Heart right ventricle (tissue), 16 donors: ENCODE measurements around the gene ERBB4. TPM values are rescaled to one million over a fixed set of nuclear protein-coding genes. Genes with fewer than 3 reads are reported as not detected.

Experiments used
- ATAC-seq, 8 donors: fragments of 200-7000 bp; cut with Tn5 transposase; one replicate each; pipeline ENCODE4 v1.9.1; 2020; ENCODE audit warnings: mild to moderate bottlenecking in 8 of 8, moderate library complexity in 8 of 8, moderate number of reproducible peaks in 1 of 8
- DNase-seq, 2 donors: peaks; one replicate each; pipeline ENCODE4 v3.0.0-alpha.2; 2020
- H3K27ac ChIP-seq, 10 donors: fragments of 200-600 bp; sonication (generic) in 2 of 10; one replicate each; pipeline versions ENCODE4 v1.5.0 to v1.8.0; 2020 to 2022; ENCODE audit warnings: mild to moderate bottlenecking in 3 of 10
- H3K27me3 ChIP-seq, 7 donors: fragments of 200-600 bp; one replicate each; pipeline ENCODE4 v1.8.0; 2021 to 2022; ENCODE audit warnings: mild to moderate bottlenecking in 2 of 7
- H3K36me3 ChIP-seq, 9 donors: fragments of 200-600 bp; sonication (generic) in 1 of 9; one replicate each; pipeline versions ENCODE4 v1.5.0 to v1.8.0; 2020 to 2022; ENCODE audit warnings: mild to moderate bottlenecking in 2 of 9
- H3K4me1 ChIP-seq, 9 donors: fragments of 200-600 bp; sonication (generic) in 1 of 9; one replicate each; pipeline versions ENCODE4 v1.5.0 to v1.8.0; 2020 to 2022; ENCODE audit warnings: mild to moderate bottlenecking in 4 of 9
- H3K4me3 ChIP-seq, 10 donors: fragments of 200-600 bp; sonication (generic) in 2 of 10; one replicate each; pipeline versions ENCODE4 v1.5.0 to v1.8.0; 2020 to 2022; ENCODE audit warnings: mild to moderate bottlenecking in 7 of 10, moderate library complexity in 2 of 10
- H3K9me3 ChIP-seq, 11 donors: fragments of 200-600 bp in 10 of 11; sonication (generic) in 2 of 11; one replicate each; pipeline versions ENCODE4 v1.5.0 to v1.8.0; 2013 to 2022; ENCODE audit warnings: mild to moderate bottlenecking in 2 of 11, control low read depth in 1 of 11, moderate library complexity in 1 of 11
- CTCF ChIP-seq, 9 donors: fragments of 200-600 bp; sonication (generic) in 2 of 9; IDR thresholded peaks; one replicate each; pipeline versions ENCODE4 v1.5.0 to v1.8.0; 2021 to 2022; ENCODE audit warnings: antibody characterized with exemption in 9 of 9, mild to moderate bottlenecking in 5 of 9, moderate library complexity in 1 of 9
- WGBS, 2 donors: extraction: QIAGEN DNeasy Blood & Tissue Kit; methylation state at CpG; one replicate each; pipeline ENCODE4 v1.1.7; 2013; ENCODE audit warnings: inconsistent platforms in 1 of 2; 5-methylcytosine and 5-hydroxymethylcytosine counted together
- intact Hi-C, 10 donors: fragments of 100-400 bp; cut with DNase I; formaldehyde crosslinking; loops; one replicate each; pipeline versions ENCODE4 v1.11.1 to v1.14.2; 2022
- polyA plus RNA-seq, 2 donors: library from polyadenylated mRNA; stranded (reverse); fragments of 200-250 nt; gene quantifications; one replicate each; pipeline ENCODE4 v1.2.3, GENCODE V29; 2013
- total RNA-seq, 10 donors: library from RNA; stranded (reverse); fragmentation: NEBNext Ultra II Directional in 3 of 10; extraction: Animal tissue kit (Norgen Biotek cat#: 25700) in 3 of 10; gene quantifications; one replicate each; pipeline versions ENCODE4 v1.2.1 to v1.2.4, GENCODE V29; 2021 to 2023
- donor health status: Arrhythmogenic right ventricular cardiomyopathy.
- donor health status: ischemic (EF 13 %, LVEDD 7.1; RV severe dilation, severe dysfunction).
- donor health status: healthy with polysubstance abuse.
- donor health status: DM: no; HTN: yes; CAD: no.
- donor health status: DM: no; HTN: no; CAD: no.
- donor health status: ischemic (EF 25% LVEDD 6.9; RV normal size, moderate dysfunction).
- donor health status: ischemic (EF 25% LVEDD 5.7; RV mildly dilated, moderate dysfunction).
- donor health status: healthy.
- donor health status: DM: yes; HTN: yes; CAD: no.
- donor health status: Ischemic cardiomyopathy.
- donor health status: ischemic (EF 35%, LVEDD 5.7; RV mildly dilated, moderate dysfunction).
- donor health status: nonischemic (EF 11% LVEDD 7.7; RV severe dilation, severe dysfunction).
- donor health status: DM: yes; HTN: yes; CAD: no.
- donor health status: PGD.
- donor health status: ischemic (EF 29% LVEDD 5.4; RV normal size, mild dysfunction).
- donor health status: nonischemic (EF 23%, LVEDD 6.1; RV moderate dilation, normal function).

The ERBB4 gene
- total and polyA plus RNA-seq, 12 donors, result 1.2 to 24.6 (median 16.1) TPM

DNA sequence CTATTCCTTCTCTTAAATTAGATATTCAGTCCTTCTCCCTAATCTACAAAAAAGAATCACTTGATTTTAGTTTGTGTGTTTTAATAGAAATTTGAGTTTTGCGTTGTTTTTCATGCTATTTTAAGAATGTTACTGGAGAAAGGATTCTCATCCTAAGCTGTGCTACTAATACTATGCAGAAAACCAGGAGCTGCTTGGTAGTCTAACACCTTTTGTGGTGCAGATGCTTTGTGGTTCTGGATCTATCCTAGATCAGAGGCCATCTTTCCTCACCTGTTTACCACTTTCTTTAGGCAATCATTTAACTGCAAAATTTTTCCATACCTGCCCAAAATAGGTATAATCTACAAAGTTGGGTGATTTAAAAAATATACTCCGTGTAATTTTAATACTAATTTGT, 1158.6 kb downstream of the ERBB4 start:
- Histone ChIP-seq H3K9me3 (no peaks in the 10 kb centered on the region), H3K27me3 (no peaks in the 10 kb centered on the region), H3K4me1 (no peaks in the 10 kb centered on the region), H3K4me3 (no peak overlapping the region), H3K36me3 (no peaks in the 10 kb centered on the region), H3K27ac (no peak overlapping the region)
- no peak for DNase-seq
- 74 to 82% methylated on average over 2 of the region's 2 CpGs for WGBS, 2 donors
- intact Hi-C loops, result no loop called here
- no peak for TF ChIP-seq CTCF (IDR thresholded peaks at IDR 0.05)
- no peak for ATAC-seq

GRCh38 chr2:211376410-211376809, 1162.2 kb downstream of the ERBB4 start:
- Histone ChIP-seq H3K4me3 (no peak overlapping the region), H3K27ac (no peak overlapping the region)
- no peak for TF ChIP-seq CTCF (IDR thresholded peaks at IDR 0.05)

DNA sequence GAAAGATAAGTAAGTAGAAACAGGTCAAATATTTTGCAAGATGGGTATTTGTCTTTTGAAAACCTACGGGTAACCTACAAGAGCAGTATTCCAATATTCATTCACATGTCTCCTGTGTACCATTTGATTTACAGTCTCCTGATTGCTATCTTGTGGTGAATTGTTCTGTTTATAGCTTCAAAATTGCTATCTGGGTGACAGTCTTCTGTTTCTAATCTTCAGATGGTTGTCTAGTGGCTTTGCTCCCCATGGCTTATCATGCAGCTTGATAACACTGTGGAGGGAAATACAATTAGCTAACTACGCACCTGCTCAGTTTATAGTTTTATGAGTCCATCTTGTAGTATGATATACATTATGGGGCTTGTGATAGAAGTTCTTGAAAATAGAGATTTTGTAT, 1165.4 kb downstream of the ERBB4 start:
- 87 to 88% methylated on average over 2 of the region's 2 CpGs for WGBS, 2 donors
- DNase-seq, result no peak
- Histone ChIP-seq H3K4me3 (no peak overlapping the region), H3K36me3 (no peaks in the 10 kb centered on the region), H3K27me3 (no peaks in the 10 kb centered on the region), H3K9me3 (no peaks in the 10 kb centered on the region), H3K4me1 (no peaks in the 10 kb centered on the region), H3K27ac (no peak overlapping the region)
- intact Hi-C loops, result no loop called here
- ATAC-seq, result no peak
- TF ChIP-seq CTCF (IDR thresholded peaks at IDR 0.05), result no peak

More at GRCh38 chr2:211376410-211376809, 1162.2 kb downstream of the ERBB4 start:
- intact Hi-C loops, result no loop called here
- DNase-seq, result no peak
- no peaks in the 10 kb centered on the region for H3K9me3 ChIP-seq
- no peaks in the 10 kb centered on the region for H3K4me1 ChIP-seq
- no peak for ATAC-seq
- H3K36me3 ChIP-seq, result no peaks in the 10 kb centered on the region
- no peaks in the 10 kb centered on the region for H3K27me3 ChIP-seq

GRCh38 chr2:211371465-211371864, 1167.1 kb downstream of the ERBB4 start:
- intact Hi-C loops, result no loop called here
- TF ChIP-seq CTCF (IDR thresholded peaks at IDR 0.05), result no peak
- no peak for DNase-seq
- WGBS, 2 donors, result 79 to 90% methylated on average over 2 of the region's 2 CpGs
- H3K9me3 ChIP-seq, result no peaks in the 10 kb centered on the region
- no peaks in the 10 kb centered on the region for H3K27me3 ChIP-seq
- no peak overlapping the region for H3K4me3 ChIP-seq
- ATAC-seq, result no peak
- no peaks in the 10 kb centered on the region for H3K4me1 ChIP-seq
- no peak overlapping the region for H3K27ac ChIP-seq
- H3K36me3 ChIP-seq, result no peaks in the 10 kb centered on the region

GRCh38 chr2:211368467-211368866, 1170.1 kb downstream of the ERBB4 start:
- no peaks in the 10 kb centered on the region for H3K9me3 ChIP-seq
- H3K4me1 ChIP-seq, result no peaks in the 10 kb centered on the region
- DNase-seq, result no peak
- intact Hi-C loops, result no loop called here
- WGBS, 2 donors, result 47% methylated on average over 1 of the region's 1 CpG
- no peaks in the 10 kb centered on the region for H3K27me3 ChIP-seq
- ATAC-seq, result no peak
- H3K27ac ChIP-seq, result no peak overlapping the region
- TF ChIP-seq CTCF (IDR thresholded peaks at IDR 0.05), result no peak
- no peak overlapping the region for H3K4me3 ChIP-seq
- H3K36me3 ChIP-seq, result no peaks in the 10 kb centered on the region
